Measurements from ENCODE around the gene AHCYL2.

- no peak for TF ChIP-seq CTCF (IDR thresholded peaks at IDR 0.05)
- TF ChIP-seq POLR2A (IDR thresholded peaks at IDR 0.05): no peak
Measured at GRCh38 chr7:129450295-129450694, 225.5 kb downstream of the AHCYL2 start.
